ENCODE data around the gene TSGA10IP. TPM values are rescaled to one million over a fixed set of nuclear protein-coding genes. Genes with fewer than 3 reads are reported as not detected.

TSGA10IP gene
- total RNA-seq (2013; cell fraction: nucleolus; rRNA removed) = not detected in 2 replicates
- not detected in 2 replicates for total RNA-seq (2014; rRNA removed)
- total RNA-seq (2014; rRNA removed; fragmentation: Illumina TruSeq; extraction: Trizol) = not detected in 2 replicates
- not detected in 2 replicates for total RNA-seq (2021)
- not detected for polyA plus RNA-seq (2011; ENCODE audit: low read depth)
- polyA plus RNA-seq (2011; rRNA removed) = not detected in 2 replicates
- not detected in 2 replicates for polyA plus RNA-seq (2011; cell fraction: cytosol; rRNA removed)
- not detected in 2 replicates for polyA plus RNA-seq (2011; cell fraction: nucleus; rRNA removed)
- polyA plus RNA-seq (2012) = not detected in 2 replicates
- not detected in 2 replicates for polyA plus RNA-seq (2014; fragmentation: Illumina TruSeq; extraction: Trizol)
- polyA plus RNA-seq (2014; fragmentation: Nextera tagmentation; extraction: Ambion mirVana) = not detected
- not detected in 2 replicates for polyA plus RNA-seq (2014; rRNA removed)
- not detected for polyA plus RNA-seq (2016; fragmentation: Nextera tagmentation; extraction: Ambion mirVana)
- polyA minus RNA-seq (2011; rRNA and poly(A)+ RNA removed) = not detected in 2 replicates
- polyA minus RNA-seq (2011; cell fraction: cytosol; rRNA and poly(A)+ RNA removed) = not detected in 2 replicates
- polyA minus RNA-seq (2011; cell fraction: nucleus; rRNA and poly(A)+ RNA removed) = not detected in 2 replicates
- Bru-seq, nascent RNA = percentile 12 among the genes with signal in this experiment
- percentile 7 among the genes with signal in this experiment for BruChase-seq, experiment 1, labeled RNA remaining after a 6-hour chase
- BruChase-seq, experiment 2, labeled RNA remaining after a 2-hour chase = not detected
- long read RNA-seq, experiment 1 = 0 reads
- long read RNA-seq, experiment 2 = 0 reads

DNA sequence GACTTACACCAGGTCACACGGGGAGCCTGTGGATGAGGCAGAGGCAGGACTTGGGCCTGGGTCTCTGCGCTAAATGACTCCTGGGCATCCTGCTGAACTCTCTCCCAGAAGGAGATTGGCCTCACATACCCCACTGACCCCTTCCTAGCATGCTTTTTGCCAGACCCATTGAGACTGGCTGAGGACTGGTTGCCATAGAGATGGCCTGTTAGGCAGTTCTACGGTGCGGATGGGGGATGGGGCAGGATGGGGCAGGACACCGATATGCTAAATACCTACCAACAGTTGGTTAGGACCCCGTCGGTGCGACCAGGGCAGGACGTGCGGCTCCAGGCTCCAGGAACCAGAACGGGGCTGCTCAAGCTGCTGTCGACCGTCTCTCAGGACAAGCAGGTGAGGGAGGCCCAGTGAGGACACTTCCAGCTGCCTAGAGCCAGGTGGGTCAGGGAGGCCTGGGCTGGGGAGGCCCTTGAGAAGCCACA is at the start of gene TSGA10IP:
TSS of gene TSGA10IP (plus strand) at position 51 of the 482 bp plus-strand sequence. CDS start at position 247, 196 bp downstream.
- Histone ChIP-seq H3K9me3 (replicated peaks; ENCODE audit: control insufficient read depth, insufficient read depth, low read length) (no peaks in the 10 kb centered on the region), H2AFZ (ENCODE audit: control insufficient read depth, low read depth, low read length) (no peak within 1 kb of the TSS), H3K4me2 (ENCODE audit: control insufficient read depth, insufficient read depth) (no peak within 1 kb of the TSS), H3K4me1 (ENCODE audit: control insufficient read depth, insufficient read depth, low read length) (peaks cover 8% of the 10 kb centered on the region), H3K79me2 (ENCODE audit: control insufficient read depth, insufficient read depth, low read length) (no peaks in the 10 kb centered on the region), H3K27me3 (replicated peaks in 1 of 2; ENCODE audit: control insufficient read depth in 2 of 2, insufficient read depth in 2 of 2, low read length in 1 of 2) (no peaks in the 10 kb centered on the region), H3K36me3 (ENCODE audit: control insufficient read depth in 2 of 2, insufficient read depth in 2 of 2, low read length in 1 of 2) (no peaks in the 10 kb centered on the region), H3K27ac (ENCODE audit: control insufficient read depth, insufficient read depth) (no peak within 1 kb of the TSS), H4K20me1 (ENCODE audit: control insufficient read depth, insufficient read depth) (no peaks in the 10 kb centered on the region), H3K4me3 (no peak within 1 kb of the TSS), H3K9ac (ENCODE audit: control insufficient read depth, insufficient read depth, low read length) (no peak within 1 kb of the TSS)
- ChIA-PET RAD21 (ENCODE audit: unreplicated experiment) (no interaction called here), CTCF (interaction anchor here (1.3 kb wide), 1 partner anchor 60 kb away, joined by 3 read pairs; no protein-coding TSS in a partner anchor), SMC1A (ENCODE audit: uncharacterized antibody, unreplicated experiment) (no interaction called here), POLR2A (no interaction called here)
- FAIRE-seq (no peak), ATAC-seq (no peak), DNase-seq (ENCODE audit: low read depth, low spot score) (no peak)
- 92% methylated on average over 13 of the region's 13 CpGs for WGBS (ENCODE audit: insufficient coverage, insufficient replicate concordance, low lambda C conversion rate, missing lambda C conversion rate)
- TF ChIP-seq, protein P1, sequence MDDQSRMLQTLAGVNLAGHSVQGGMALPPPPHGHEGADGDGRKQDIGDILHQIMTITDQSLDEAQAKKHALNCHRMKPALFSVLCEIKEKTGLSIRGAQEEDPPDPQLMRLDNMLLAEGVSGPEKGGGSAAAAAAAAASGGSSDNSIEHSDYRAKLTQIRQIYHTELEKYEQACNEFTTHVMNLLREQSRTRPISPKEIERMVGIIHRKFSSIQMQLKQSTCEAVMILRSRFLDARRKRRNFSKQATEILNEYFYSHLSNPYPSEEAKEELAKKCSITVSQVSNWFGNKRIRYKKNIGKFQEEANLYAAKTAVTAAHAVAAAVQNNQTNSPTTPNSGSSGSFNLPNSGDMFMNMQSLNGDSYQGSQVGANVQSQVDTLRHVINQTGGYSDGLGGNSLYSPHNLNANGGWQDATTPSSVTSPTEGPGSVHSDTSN (IDR thresholded peaks at IDR 0.05; ENCODE audit: insufficient replicate concordance, low read depth, low read length) = no peak
- TF ChIP-seq ESRRA (IDR thresholded peaks at IDR 0.05; ENCODE audit: low read length) = no peak
- TF ChIP-seq NR2C2 (IDR thresholded peaks at IDR 0.05; ENCODE audit: borderline replicate concordance, control insufficient read depth, insufficient read length, low read depth) = no peak
- TF ChIP-seq SMC3 (IDR thresholded peaks at IDR 0.05; ENCODE audit: borderline replicate concordance, low read length) = no peak
- BruUV-seq (replicated peaks) = no TSS peak
- in situ Hi-C loops (cut with MboI) (no loop called here), intact Hi-C loops (cut with micrococcal nuclease; ENCODE audit: unreplicated experiment) (no loop called here)
